Stimulated activated CD4-positive, alpha-beta T cell treated with anti-CD3 and anti-CD28 coated beads, Interleukin-15, amount 100 ng/mL, for 1 hour (primary cell): Measurements from ENCODE around the gene P2RY2.

Experiments used
- DNase-seq, 2 donors: peaks; one replicate each; pipeline ENCODE4 v3.0.0-alpha.2; 2020; ENCODE audit warnings: low read depth in 1 of 2, low spot score in 1 of 2

The P2RY2 gene

GRCh38 chr11:73283276-73284000 lies 65.4 kb downstream of the P2RY2 start:
- DNase-seq: no peak

GRCh38 chr11:73284106-73284505 lies 66.0 kb downstream of the P2RY2 start:
- no peak for DNase-seq

GRCh38 chr11:73285721-73286120 lies 67.6 kb downstream of the P2RY2 start:
- no peak for DNase-seq
